Anterior cingulate cortex (tissue), 58 donors: ENCODE results near the gene HAND1.
A peak's percentile ranks its signal among the peaks of the same experiment; 100 is the strongest.
"Not testable (repeated sequence)": the region's sequence is repeated elsewhere in the genome, so short reads cannot be mapped to it uniquely, and the experiment has no call there.

Source experiments
- DNase-seq, 58 donors: peaks; one replicate each; lab custom pipeline; 2025; lab: John Stamatoyannopoulos, UW

Gene HAND1

GRCh38 chr5:154478224-154478565 is at the start of gene HAND1:
Gene HAND1, minus strand, starts transcription at chr5:154478227. Its CDS starts 219 bp downstream, at chr5:154478008.
- no peak for DNase-seq

- DNase-seq, result no peak
These were observed 48.5 kb upstream of the HAND1 start for GRCh38 chr5:154526231-154527226.

- no peak for DNase-seq
These were observed 46.8 kb upstream of the HAND1 start for GRCh38 chr5:154524859-154525258.

GRCh38 chr5:154524181-154524580 is 46.2 kb upstream of the HAND1 start:
- DNase-seq, result peak in 1 of 58 donors; percentile 1

GRCh38 chr5:154523709-154524108 is 45.7 kb upstream of the HAND1 start:
- peak in 1 of 58 donors; percentile 13 for DNase-seq

- DNase-seq, result no peak
These were observed 45.1 kb upstream of the HAND1 start for GRCh38 chr5:154523104-154523503.

GRCh38 chr5:154522284-154522683 is 44.3 kb upstream of the HAND1 start:
- DNase-seq, result no peak

- DNase-seq, result no peak
These were observed 43.7 kb upstream of the HAND1 start for GRCh38 chr5:154521756-154522155.

GRCh38 chr5:154520861-154521453 is 42.9 kb upstream of the HAND1 start:
- DNase-seq, result peak in 11 of 58 donors; percentile 1 to 17 (median 5)

- no peak for DNase-seq
These were observed 41.3 kb upstream of the HAND1 start for GRCh38 chr5:154519359-154519758.

- DNase-seq, result no peak
These were observed 40.4 kb upstream of the HAND1 start for GRCh38 chr5:154518438-154518867.

- no peak for DNase-seq
These were observed 39.9 kb upstream of the HAND1 start for GRCh38 chr5:154517810-154518437.

- DNase-seq, result no peak
These were observed 39.2 kb upstream of the HAND1 start for GRCh38 chr5:154517181-154517580.

GRCh38 chr5:154516475-154516874 is 38.4 kb upstream of the HAND1 start:
- no peak for DNase-seq

GRCh38 chr5:154515488-154515887 is 37.5 kb upstream of the HAND1 start:
- not testable (repeated sequence) for DNase-seq

- DNase-seq, result no peak
These were observed 36.3 kb upstream of the HAND1 start for GRCh38 chr5:154514331-154514730.

- no peak for DNase-seq
These were observed 35.6 kb upstream of the HAND1 start for GRCh38 chr5:154513669-154514084.

- DNase-seq, result no peak
These were observed 34.0 kb upstream of the HAND1 start for GRCh38 chr5:154511984-154512383.

GRCh38 chr5:154509784-154510555 is 31.9 kb upstream of the HAND1 start:
- no peak for DNase-seq

GRCh38 chr5:154508114-154508513 is 30.1 kb upstream of the HAND1 start:
- DNase-seq, result no peak
